T-helper 9 cell (primary cell): ENCODE data around the gene NKAPL.
"Not testable (repeated sequence)": the region's sequence is repeated elsewhere in the genome, so short reads cannot be mapped to it uniquely, and the experiment has no call there.

ENCODE experiments used
- DNase-seq: peaks from one replicate; pipeline ENCODE4 v3.0.0-alpha.2; 2020

The NKAPL gene

DNA sequence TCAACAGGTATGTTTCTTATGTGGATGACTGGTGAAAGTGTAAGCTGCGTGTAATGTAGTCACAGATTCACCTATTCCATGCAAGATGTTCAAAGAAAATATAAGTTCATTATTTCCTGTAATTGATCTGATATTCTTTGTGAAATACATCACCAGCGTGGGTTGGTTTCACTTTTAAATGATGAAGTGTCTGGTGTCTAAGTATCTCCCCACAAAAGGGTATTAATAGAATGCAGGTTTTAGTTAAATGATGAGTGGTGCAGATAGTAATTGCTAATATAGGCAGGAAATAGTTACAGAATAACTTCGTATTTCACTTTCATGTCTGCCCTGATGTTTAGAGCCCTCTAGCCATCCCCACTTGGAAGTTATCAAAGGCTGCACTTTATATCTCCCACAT is 44.5 kb downstream of the NKAPL start:
- no peak for DNase-seq

DNA sequence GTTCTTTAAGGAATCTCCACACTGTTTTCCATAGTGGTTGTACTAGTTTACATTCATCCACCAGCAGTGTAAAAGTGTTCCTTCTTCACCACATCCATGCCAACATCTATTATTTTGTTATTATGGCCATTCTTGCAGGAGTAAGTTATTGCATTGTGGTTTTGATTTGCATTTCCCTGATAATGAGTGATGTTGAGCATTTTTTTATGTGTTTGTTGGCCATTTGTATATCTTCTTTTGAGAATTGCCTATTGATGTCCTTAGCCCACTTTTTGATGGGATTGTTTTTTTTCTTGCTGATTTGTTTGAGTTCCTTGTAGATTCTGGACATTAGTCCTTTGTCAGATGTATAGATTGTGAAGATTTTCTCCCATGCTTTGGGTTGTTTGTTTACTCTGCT is 47.3 kb downstream of the NKAPL start:
- DNase-seq, result not testable (repeated sequence)
